ENCODE measurements around the gene CTXND2. TPM values are rescaled to one million over a fixed set of nuclear protein-coding genes. Genes with fewer than 3 reads are reported as not detected.
"Not testable (repeated sequence)": the region's sequence is repeated elsewhere in the genome, so short reads cannot be mapped to it uniquely, and the experiment has no call there.

The CTXND2 gene
- total RNA-seq, 1 experiment from 2014 or later, result not detected

- H3K27ac ChIP-seq (ENCODE audit: low read depth, low read length); intact Hi-C loops (cut with micrococcal nuclease); ATAC-seq; H3K9ac ChIP-seq (ENCODE audit: low read length); H3K36me3 ChIP-seq (ENCODE audit: control insufficient read depth in 1 of 2, insufficient read depth in 2 of 2, low read length in 2 of 2); CTCF ChIA-PET; H3K9me3 ChIP-seq (ENCODE audit: control insufficient read depth in 1 of 2, insufficient read depth in 1 of 2, low read depth in 1 of 2, low read length in 2 of 2); H4K20me1 ChIP-seq (ENCODE audit: insufficient read depth); RAD21 ChIA-PET (ENCODE audit: low non-redundant PET in 1 of 2, low total read pairs in 2 of 2, uncharacterized antibody in 2 of 2, unreplicated experiment in 2 of 2); H3K4me2 ChIP-seq (ENCODE audit: low read length); DNase-seq (ENCODE audit: low read depth, low spot score); BruUV-seq (replicated peaks); H2AFZ ChIP-seq (ENCODE audit: low read depth, low read length, poor library complexity, severe bottlenecking); H3K4me3 ChIP-seq (replicated peaks in 1 of 2; ENCODE audit: low read depth in 1 of 2, low read length in 2 of 2); H3K4me1 ChIP-seq (ENCODE audit: control insufficient read depth in 1 of 2, insufficient read depth in 2 of 2, low read length in 2 of 2); H3K9me2 ChIP-seq (ENCODE audit: insufficient read depth); H3K27me3 ChIP-seq (ENCODE audit: insufficient read depth, low read length); POLR2A ChIA-PET: not testable (repeated sequence)
- H3K79me2 ChIP-seq (ENCODE audit: insufficient read depth, low read length), result peaks cover 19% of the 10 kb centered on the region
These were observed 22.7 kb upstream of the CTXND2 start for GRCh38 chr1:150864200-150864599.

GRCh38 chr1:150869683-150870082 is 17.3 kb upstream of the CTXND2 start:
- Histone ChIP-seq H3K27me3 (ENCODE audit: insufficient read depth, low read length) (no peaks in the 10 kb centered on the region), H3K4me1 (ENCODE audit: control insufficient read depth in 1 of 2, insufficient read depth in 2 of 2, low read length in 2 of 2) (no peaks in the 10 kb centered on the region), H3K4me3 (replicated peaks in 1 of 2; ENCODE audit: low read depth in 1 of 2, low read length in 2 of 2) (no peak overlapping the region), H3K27ac (ENCODE audit: low read depth, low read length) (no peak overlapping the region), H4K20me1 (ENCODE audit: insufficient read depth) (no peaks in the 10 kb centered on the region), H3K4me2 (ENCODE audit: low read length) (no peak overlapping the region), H2AFZ (ENCODE audit: low read depth, low read length, poor library complexity, severe bottlenecking) (no peak overlapping the region), H3K79me2 (ENCODE audit: insufficient read depth, low read length) (peaks cover 24% of the 10 kb centered on the region), H3K9me3 (ENCODE audit: control insufficient read depth in 1 of 2, insufficient read depth in 1 of 2, low read depth in 1 of 2, low read length in 2 of 2) (no peaks in the 10 kb centered on the region), H3K36me3 (ENCODE audit: control insufficient read depth in 1 of 2, insufficient read depth in 2 of 2, low read length in 2 of 2) (no peaks in the 10 kb centered on the region), H3K9me2 (ENCODE audit: insufficient read depth) (no peaks in the 10 kb centered on the region), H3K9ac (ENCODE audit: low read length) (no peak overlapping the region)
- CTCF ChIA-PET, result no interaction called here
- peak in 1 of 3 experiments; percentile 22; a peak in 2 of 6 replicates for TF ChIP-seq CTCF (IDR thresholded peaks at IDR 0.05 in 2 of 3, conservative IDR thresholded peaks at IDR 0.05 in 1 of 3; ENCODE audit: borderline replicate concordance in 1 of 3, insufficient read depth in 1 of 3, low read depth in 2 of 3, low read length in 2 of 3)
- TF ChIP-seq, protein P1, sequence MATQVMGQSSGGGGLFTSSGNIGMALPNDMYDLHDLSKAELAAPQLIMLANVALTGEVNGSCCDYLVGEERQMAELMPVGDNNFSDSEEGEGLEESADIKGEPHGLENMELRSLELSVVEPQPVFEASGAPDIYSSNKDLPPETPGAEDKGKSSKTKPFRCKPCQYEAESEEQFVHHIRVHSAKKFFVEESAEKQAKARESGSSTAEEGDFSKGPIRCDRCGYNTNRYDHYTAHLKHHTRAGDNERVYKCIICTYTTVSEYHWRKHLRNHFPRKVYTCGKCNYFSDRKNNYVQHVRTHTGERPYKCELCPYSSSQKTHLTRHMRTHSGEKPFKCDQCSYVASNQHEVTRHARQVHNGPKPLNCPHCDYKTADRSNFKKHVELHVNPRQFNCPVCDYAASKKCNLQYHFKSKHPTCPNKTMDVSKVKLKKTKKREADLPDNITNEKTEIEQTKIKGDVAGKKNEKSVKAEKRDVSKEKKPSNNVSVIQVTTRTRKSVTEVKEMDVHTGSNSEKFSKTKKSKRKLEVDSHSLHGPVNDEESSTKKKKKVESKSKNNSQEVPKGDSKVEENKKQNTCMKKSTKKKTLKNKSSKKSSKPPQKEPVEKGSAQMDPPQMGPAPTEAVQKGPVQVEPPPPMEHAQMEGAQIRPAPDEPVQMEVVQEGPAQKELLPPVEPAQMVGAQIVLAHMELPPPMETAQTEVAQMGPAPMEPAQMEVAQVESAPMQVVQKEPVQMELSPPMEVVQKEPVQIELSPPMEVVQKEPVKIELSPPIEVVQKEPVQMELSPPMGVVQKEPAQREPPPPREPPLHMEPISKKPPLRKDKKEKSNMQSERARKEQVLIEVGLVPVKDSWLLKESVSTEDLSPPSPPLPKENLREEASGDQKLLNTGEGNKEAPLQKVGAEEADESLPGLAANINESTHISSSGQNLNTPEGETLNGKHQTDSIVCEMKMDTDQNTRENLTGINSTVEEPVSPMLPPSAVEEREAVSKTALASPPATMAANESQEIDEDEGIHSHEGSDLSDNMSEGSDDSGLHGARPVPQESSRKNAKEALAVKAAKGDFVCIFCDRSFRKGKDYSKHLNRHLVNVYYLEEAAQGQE (IDR thresholded peaks at IDR 0.05; ENCODE audit: low read depth), result no peak
- intact Hi-C loops (cut with micrococcal nuclease), result no loop called here
- POLR2A ChIA-PET, result interaction anchor here (1.1 kb wide), 1 partner anchor 9 kb away, joined by 4 read pairs; no protein-coding TSS in a partner anchor
- no peak for DNase-seq (ENCODE audit: low read depth, low spot score)
- BruUV-seq (replicated peaks), result no TSS peak
- RAD21 ChIA-PET (ENCODE audit: low non-redundant PET in 1 of 2, low total read pairs in 2 of 2, uncharacterized antibody in 2 of 2, unreplicated experiment in 2 of 2), result no interaction called here
- no peak for ATAC-seq
